DOHH2 (cell line): Measurements from ENCODE around the gene CABCOCO1.

ENCODE experiments used
- EZH2phosphoT487 ChIP-seq: fragments of 200-600 bp; sonication (generic); IDR thresholded peaks from 2 replicates; pipeline ENCODE4 v1.6.1; 2017; ENCODE audit warnings: borderline replicate concordance, mild to moderate bottlenecking, antibody characterized with exemption, low read length, moderate library complexity, mixed read lengths
- TF ChIP-seq, protein P1 (sequence below): fragments of 200-600 bp; sonication (generic); IDR thresholded peaks from one replicate; pipeline ENCODE4 v1.5.1; 2014; ENCODE audit warnings: antibody characterized with exemption, mild to moderate bottlenecking, low read depth, low read length; ENCODE audit not compliant: poor library complexity, severe bottlenecking

DNA sequence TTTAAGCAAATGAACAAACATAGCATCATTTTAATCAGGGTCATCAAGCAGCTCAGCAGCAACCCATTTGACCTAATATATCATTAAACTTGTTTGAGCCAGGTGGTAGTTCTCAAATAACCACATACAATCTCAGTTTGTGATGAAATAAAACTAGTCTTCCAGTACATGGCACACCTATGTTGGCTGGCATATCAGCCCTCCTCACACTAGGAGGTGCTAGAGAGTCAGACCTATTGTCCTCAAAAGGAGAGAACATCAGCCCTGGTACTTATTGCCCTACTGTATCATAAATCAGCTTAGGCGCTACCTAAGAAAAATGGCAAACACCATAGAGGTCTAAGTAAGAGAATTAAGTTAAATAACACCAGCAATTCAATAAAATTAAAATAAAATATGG lies 81.7 kb downstream of the CABCOCO1 start:
- TF ChIP-seq, protein P1, sequence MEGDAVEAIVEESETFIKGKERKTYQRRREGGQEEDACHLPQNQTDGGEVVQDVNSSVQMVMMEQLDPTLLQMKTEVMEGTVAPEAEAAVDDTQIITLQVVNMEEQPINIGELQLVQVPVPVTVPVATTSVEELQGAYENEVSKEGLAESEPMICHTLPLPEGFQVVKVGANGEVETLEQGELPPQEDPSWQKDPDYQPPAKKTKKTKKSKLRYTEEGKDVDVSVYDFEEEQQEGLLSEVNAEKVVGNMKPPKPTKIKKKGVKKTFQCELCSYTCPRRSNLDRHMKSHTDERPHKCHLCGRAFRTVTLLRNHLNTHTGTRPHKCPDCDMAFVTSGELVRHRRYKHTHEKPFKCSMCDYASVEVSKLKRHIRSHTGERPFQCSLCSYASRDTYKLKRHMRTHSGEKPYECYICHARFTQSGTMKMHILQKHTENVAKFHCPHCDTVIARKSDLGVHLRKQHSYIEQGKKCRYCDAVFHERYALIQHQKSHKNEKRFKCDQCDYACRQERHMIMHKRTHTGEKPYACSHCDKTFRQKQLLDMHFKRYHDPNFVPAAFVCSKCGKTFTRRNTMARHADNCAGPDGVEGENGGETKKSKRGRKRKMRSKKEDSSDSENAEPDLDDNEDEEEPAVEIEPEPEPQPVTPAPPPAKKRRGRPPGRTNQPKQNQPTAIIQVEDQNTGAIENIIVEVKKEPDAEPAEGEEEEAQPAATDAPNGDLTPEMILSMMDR: peak; percentile 56
- TF ChIP-seq EZH2phosphoT487: no peak
